MM.1S (cell line): ENCODE data around the gene PDE4A.
A peak's percentile ranks its signal among the peaks of the same experiment; 100 is the strongest.

Experiments
- DNase-seq: peaks from one replicate; pipeline ENCODE4 v3.0.0-alpha.2; 2015
- H2AFZ ChIP-seq: fragments of 300-600 bp; sonication (generic); 2 replicates; pipeline ENCODE4 v1.6.0; 2016; ENCODE audit warnings: antibody characterized with exemption, low read length
- H3F3A ChIP-seq: fragments of 300-600 bp; sonication (generic); 2 replicates; pipeline ENCODE4 v1.6.1; 2016; ENCODE audit warnings: mild to moderate bottlenecking, antibody characterized with exemption, low read length, moderate library complexity, mixed read lengths; ENCODE audit not compliant: insufficient read depth
- H3K27ac ChIP-seq: fragments of 300-600 bp; sonication (generic); 2 replicates; pipeline ENCODE4 v1.5.1; 2016; ENCODE audit warnings: mild to moderate bottlenecking, low read length
- H3K27me3 ChIP-seq: fragments of 300-600 bp; sonication (generic); replicated peaks from 2 replicates; pipeline ENCODE4 v1.6.0; 2016; ENCODE audit warnings: low read length; ENCODE audit not compliant: insufficient read depth
- H3K36me3 ChIP-seq: fragments of 300-600 bp; sonication (generic); replicated peaks from 2 replicates; pipeline ENCODE4 v1.6.1; 2016; ENCODE audit warnings: mild to moderate bottlenecking, low read length, mixed read lengths; ENCODE audit not compliant: insufficient read depth
- H3K4me1 ChIP-seq: fragments of 300-600 bp; sonication (generic); 2 replicates; pipeline ENCODE4 v1.6.1; 2016; ENCODE audit warnings: low read length, mixed read lengths
- H3K4me2 ChIP-seq: fragments of 300-600 bp; sonication (generic); 2 replicates; pipeline ENCODE4 v1.6.0; 2016; ENCODE audit warnings: low read depth, low read length
- H3K4me3 ChIP-seq: fragments of 300-600 bp; sonication (generic); 2 replicates; pipeline ENCODE4 v1.5.1; 2016; ENCODE audit warnings: low read length, mixed read lengths
- H3K79me2 ChIP-seq: fragments of 300-600 bp; sonication (generic); 2 replicates; pipeline ENCODE4 v1.6.1; 2016; ENCODE audit warnings: mixed run types, low read length, mixed read lengths
- H3K9ac ChIP-seq: fragments of 300-600 bp; sonication (generic); 2 replicates; pipeline ENCODE4 v1.6.1; 2016; ENCODE audit warnings: low read length, mixed read lengths
- H3K9me2 ChIP-seq: fragments of 300-600 bp; sonication (generic); replicated peaks from 2 replicates; pipeline ENCODE4 v1.6.1; 2016; ENCODE audit warnings: mild to moderate bottlenecking, low read length, mixed read lengths; ENCODE audit not compliant: insufficient read depth
- H3K9me3 ChIP-seq: fragments of 300-600 bp; sonication (generic); replicated peaks from 2 replicates; pipeline ENCODE4 v1.6.1; 2016; ENCODE audit warnings: mild to moderate bottlenecking, low read length, mixed read lengths; ENCODE audit not compliant: insufficient read depth
- H4K20me1 ChIP-seq: fragments of 300-600 bp; sonication (generic); 2 replicates; pipeline ENCODE4 v1.6.1; 2016; ENCODE audit warnings: mild to moderate bottlenecking, low read length, moderate library complexity, mixed read lengths; ENCODE audit not compliant: insufficient read depth
- EZH2 ChIP-seq: fragments of 300-600 bp; sonication (generic); optimal IDR thresholded peaks from 2 replicates; pipeline ENCODE3; 2017; ENCODE audit warnings: low read depth, mild to moderate bottlenecking, antibody characterized with exemption, low read length, mixed read lengths
- EZH2phosphoT487 ChIP-seq: fragments of 300-600 bp; sonication (generic); IDR thresholded peaks from 2 replicates; pipeline ENCODE4 v1.6.1; 2018; ENCODE audit warnings: antibody characterized with exemption, low read length
- TF ChIP-seq, protein P1 (sequence below): fragments of 300-600 bp; sonication (generic); IDR thresholded peaks from 2 replicates; pipeline ENCODE4 v1.5.1; 2016; ENCODE audit warnings: antibody characterized with exemption, low read length, mixed read lengths

Gene PDE4A

DNA sequence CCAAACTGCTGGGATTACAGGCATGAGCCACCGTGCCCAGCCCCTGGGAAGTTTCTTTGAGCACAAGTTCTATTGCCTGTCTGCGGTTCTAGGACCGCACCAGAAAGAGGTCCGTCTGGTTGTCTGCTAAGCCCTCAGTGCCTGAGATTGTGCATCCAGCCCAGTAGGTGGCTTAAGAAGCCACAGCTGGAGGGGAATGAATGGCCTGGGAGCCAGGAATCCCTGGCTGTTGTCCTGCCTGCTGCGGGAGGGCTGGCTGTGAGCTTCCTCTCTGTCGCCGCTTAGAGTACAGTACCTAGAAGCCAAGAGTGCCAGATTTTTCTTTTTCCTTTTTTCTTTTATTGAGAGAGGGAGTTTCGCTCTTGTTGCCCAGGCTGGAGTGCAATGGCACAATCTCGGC lies 35.8 kb upstream of the PDE4A start:
- Histone ChIP-seq H2AFZ (no peak overlapping the region), H3K9ac (no peak overlapping the region), H3K9me3 (no peaks in the 10 kb centered on the region), H3K79me2 (peaks cover 8% of the 10 kb centered on the region), H3K4me2 (no peak overlapping the region), H3K27ac (no peak overlapping the region), H3K36me3 (no peaks in the 10 kb centered on the region), H4K20me1 (no peaks in the 10 kb centered on the region), H3F3A (no peaks in the 10 kb centered on the region), H3K9me2 (no peaks in the 10 kb centered on the region), H3K27me3 (no peaks in the 10 kb centered on the region), H3K4me1 (peaks cover 5% of the 10 kb centered on the region), H3K4me3 (no peak overlapping the region)
- no peak for DNase-seq
- TF ChIP-seq EZH2 (no peak), EZH2phosphoT487 (no peak)
- TF ChIP-seq, protein P1, sequence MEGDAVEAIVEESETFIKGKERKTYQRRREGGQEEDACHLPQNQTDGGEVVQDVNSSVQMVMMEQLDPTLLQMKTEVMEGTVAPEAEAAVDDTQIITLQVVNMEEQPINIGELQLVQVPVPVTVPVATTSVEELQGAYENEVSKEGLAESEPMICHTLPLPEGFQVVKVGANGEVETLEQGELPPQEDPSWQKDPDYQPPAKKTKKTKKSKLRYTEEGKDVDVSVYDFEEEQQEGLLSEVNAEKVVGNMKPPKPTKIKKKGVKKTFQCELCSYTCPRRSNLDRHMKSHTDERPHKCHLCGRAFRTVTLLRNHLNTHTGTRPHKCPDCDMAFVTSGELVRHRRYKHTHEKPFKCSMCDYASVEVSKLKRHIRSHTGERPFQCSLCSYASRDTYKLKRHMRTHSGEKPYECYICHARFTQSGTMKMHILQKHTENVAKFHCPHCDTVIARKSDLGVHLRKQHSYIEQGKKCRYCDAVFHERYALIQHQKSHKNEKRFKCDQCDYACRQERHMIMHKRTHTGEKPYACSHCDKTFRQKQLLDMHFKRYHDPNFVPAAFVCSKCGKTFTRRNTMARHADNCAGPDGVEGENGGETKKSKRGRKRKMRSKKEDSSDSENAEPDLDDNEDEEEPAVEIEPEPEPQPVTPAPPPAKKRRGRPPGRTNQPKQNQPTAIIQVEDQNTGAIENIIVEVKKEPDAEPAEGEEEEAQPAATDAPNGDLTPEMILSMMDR, result no peak

DNA sequence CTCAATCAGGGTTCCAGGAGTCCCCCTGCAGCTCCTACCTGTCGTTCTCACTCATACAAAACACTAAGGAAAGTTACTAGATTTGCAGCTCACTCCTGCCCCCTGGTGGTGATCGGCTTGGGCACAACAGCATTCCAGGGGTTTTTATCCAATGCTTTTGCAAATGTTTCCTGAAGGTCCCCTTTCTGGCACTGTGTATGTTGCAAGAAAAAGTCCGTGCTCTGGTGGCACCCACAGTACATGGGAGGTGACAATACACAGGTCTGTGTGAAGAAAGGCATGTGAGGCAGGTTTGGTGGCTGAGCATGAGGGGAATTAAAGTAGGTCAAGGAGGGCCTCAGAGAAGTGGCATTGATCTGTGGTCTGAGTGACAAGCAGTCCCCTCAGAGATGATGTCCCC lies 31.4 kb upstream of the PDE4A start:
- H3K4me3 ChIP-seq, result no peak overlapping the region
- DNase-seq, result peak; percentile 75
- H4K20me1 ChIP-seq, result no peaks in the 10 kb centered on the region
- no peaks in the 10 kb centered on the region for H3K79me2 ChIP-seq
- no peaks in the 10 kb centered on the region for H3K9me2 ChIP-seq
- no peaks in the 10 kb centered on the region for H3K27me3 ChIP-seq
- no peaks in the 10 kb centered on the region for H3F3A ChIP-seq
- no peak for TF ChIP-seq EZH2phosphoT487
- no peak for TF ChIP-seq EZH2
- TF ChIP-seq, protein P1, result peak; percentile 92
- H3K9me3 ChIP-seq, result no peaks in the 10 kb centered on the region
- no peaks in the 10 kb centered on the region for H3K4me1 ChIP-seq
- H3K27ac ChIP-seq, result no peak overlapping the region
- no peak overlapping the region for H3K9ac ChIP-seq
- peak overlapping the region; percentile 23; the same call in 1 of the 2 replicates for H3K4me2 ChIP-seq
- 0 out of 2 replicates have a peak, but pooled peaks cover 3% of the 10 kb centered on the region for H3K36me3 ChIP-seq
- no peak overlapping the region for H2AFZ ChIP-seq

DNA sequence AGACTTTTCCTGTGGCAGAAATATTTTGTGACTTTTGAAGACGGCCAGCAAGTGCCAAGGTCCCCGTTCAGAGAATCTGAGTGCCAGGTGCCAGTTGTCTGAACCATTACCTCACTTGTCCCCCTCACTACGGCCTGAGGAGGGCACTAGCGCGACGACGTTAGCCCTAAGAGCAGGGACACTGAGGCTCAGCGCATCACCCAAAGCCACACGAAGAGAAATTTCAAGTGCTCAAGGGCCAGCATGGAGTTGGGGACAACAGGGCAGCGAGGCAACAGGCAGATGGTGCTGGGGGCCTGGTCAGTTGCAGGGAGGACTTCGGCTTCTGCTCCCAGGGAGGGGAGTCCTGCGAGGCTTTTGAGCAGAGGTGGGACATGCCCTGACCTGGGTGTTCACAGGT lies 30.5 kb upstream of the PDE4A start:
- H3K4me2 ChIP-seq, result no peak overlapping the region
- no peak overlapping the region for H3K4me3 ChIP-seq
- no peak overlapping the region for H3K27ac ChIP-seq
- DNase-seq, result no peak
- no peaks in the 10 kb centered on the region for H3K9me3 ChIP-seq
- TF ChIP-seq, protein P1, result peak; percentile 35
- no peak for TF ChIP-seq EZH2phosphoT487
- H2AFZ ChIP-seq, result no peak overlapping the region
- H3K27me3 ChIP-seq, result no peaks in the 10 kb centered on the region
- H3F3A ChIP-seq, result no peaks in the 10 kb centered on the region
- H3K79me2 ChIP-seq, result no peaks in the 10 kb centered on the region
- H4K20me1 ChIP-seq, result no peaks in the 10 kb centered on the region
- H3K36me3 ChIP-seq, result 0 out of 2 replicates have a peak, but pooled peaks cover 3% of the 10 kb centered on the region
- no peaks in the 10 kb centered on the region for H3K4me1 ChIP-seq
- no peak overlapping the region for H3K9ac ChIP-seq
- no peaks in the 10 kb centered on the region for H3K9me2 ChIP-seq
